GM12891 (cell line): ENCODE measurements around the gene ANO2.
"Not testable (repeated sequence)": the region's sequence is repeated elsewhere in the genome, so short reads cannot be mapped to it uniquely, and the experiment has no call there.

Experiments
- DNase-seq: peaks from one replicate; pipeline ENCODE4 v3.0.0; 2011; ENCODE audit warnings: low spot score; ENCODE audit not compliant: insufficient read length
- FAIRE-seq: peaks from 2 replicates; lab custom pipeline; 2011; peaks lifted over from hg19 to GRCh38; lab: Jason Lieb, UNC
- PAX5 ChIP-seq: IDR thresholded peaks from 2 replicates; pipeline ENCODE4 v1.6.1; 2011; ENCODE audit warnings: low read length, moderate library complexity, mild to moderate bottlenecking; ENCODE audit not compliant: insufficient read depth, severe bottlenecking
- POLR2A ChIP-seq: IDR thresholded peaks from 2 replicates; pipeline ENCODE4 v1.6.1; 2011; ENCODE audit warnings: low read depth, low read length, control low read depth
- POLR2AphosphoS5 ChIP-seq: IDR thresholded peaks from 2 replicates; pipeline ENCODE4 v1.6.1; 2011; ENCODE audit warnings: low read depth, low read length, control low read depth
- POU2F2 ChIP-seq: IDR thresholded peaks from 2 replicates; pipeline ENCODE4 v1.6.1; 2011; ENCODE audit warnings: low read depth, mild to moderate bottlenecking, control low read depth, low read length, moderate library complexity
- SPI1 ChIP-seq: IDR thresholded peaks from 2 replicates; pipeline ENCODE4 v1.6.1; 2011; ENCODE audit warnings: low read depth, low read length, control low read depth
- TAF1 ChIP-seq: IDR thresholded peaks from 2 replicates; pipeline ENCODE4 v1.6.1; 2011; ENCODE audit warnings: low read depth, low read length, control low read depth

Gene ANO2

GRCh38 chr12:5560265-5560664, 384.8 kb downstream of the ANO2 start:
- DNase-seq (no peak), FAIRE-seq (no peak)
- TF ChIP-seq PAX5 (no peak), SPI1 (no peak), POLR2A (no peak), POLR2AphosphoS5 (no peak), TAF1 (no peak), POU2F2 (no peak)

DNA sequence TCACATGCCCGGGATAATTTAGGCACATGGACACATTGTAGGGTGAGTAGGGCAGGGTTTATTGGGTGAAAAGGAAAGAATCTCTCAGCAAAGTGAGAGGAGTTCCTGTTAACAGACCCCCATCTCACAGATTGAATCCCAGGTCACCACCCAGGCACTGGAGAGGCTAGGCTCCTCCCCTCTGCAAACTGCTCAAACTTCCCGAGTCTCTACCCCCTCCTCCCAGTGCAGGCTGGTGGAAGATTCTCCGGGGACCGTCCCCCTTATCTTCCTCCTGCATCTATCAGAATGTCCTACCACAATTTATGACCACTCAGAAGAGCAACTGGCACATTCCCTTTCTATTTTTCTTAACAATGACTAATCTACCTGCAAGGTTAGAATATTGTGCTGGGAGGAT, 387.2 kb downstream of the ANO2 start:
- no peak for DNase-seq
- FAIRE-seq, result no peak
- TF ChIP-seq PAX5, result no peak
- TF ChIP-seq SPI1, result no peak
- TF ChIP-seq POLR2A, result no peak
- TF ChIP-seq POLR2AphosphoS5, result no peak
- TF ChIP-seq TAF1, result no peak
- TF ChIP-seq POU2F2, result no peak

DNA sequence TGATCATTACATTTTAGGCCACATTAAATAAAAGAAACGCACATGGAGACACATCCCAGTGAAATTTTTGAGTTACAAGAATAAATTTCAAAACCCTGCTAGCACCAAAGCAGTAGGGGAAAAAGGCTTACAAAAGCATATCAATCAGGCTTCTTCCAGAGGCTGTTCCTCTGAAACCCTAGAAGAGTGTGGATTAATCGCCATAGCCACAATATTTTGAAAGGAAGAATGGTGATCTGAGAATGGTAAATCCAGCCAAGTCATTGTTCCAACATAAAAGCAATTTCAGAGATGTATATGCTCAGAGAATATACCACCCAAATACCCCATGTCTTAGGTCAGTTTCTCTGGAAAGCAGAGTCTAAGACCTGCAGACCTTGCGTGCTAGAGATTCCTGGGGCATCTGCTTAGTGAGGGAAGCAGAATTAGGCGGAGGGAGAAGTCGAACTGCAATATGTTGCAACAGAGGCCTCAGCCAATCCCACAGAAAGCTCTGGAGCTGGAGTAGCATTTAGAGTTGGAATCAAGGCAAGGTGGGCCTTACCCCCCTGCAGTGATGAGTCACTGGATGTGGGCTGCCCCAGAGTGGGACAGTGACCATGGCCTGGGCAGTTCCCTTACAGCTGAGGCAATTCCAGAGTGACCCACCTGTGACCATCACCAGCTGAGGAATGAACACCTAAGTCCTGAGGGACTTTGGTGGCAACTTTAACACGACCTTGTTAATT, 387.9 kb downstream of the ANO2 start:
- FAIRE-seq (no peak), DNase-seq (no peak)
- TF ChIP-seq POU2F2 (no peak), POLR2A (no peak), SPI1 (no peak), TAF1 (no peak), POLR2AphosphoS5 (no peak), PAX5 (no peak)

DNA sequence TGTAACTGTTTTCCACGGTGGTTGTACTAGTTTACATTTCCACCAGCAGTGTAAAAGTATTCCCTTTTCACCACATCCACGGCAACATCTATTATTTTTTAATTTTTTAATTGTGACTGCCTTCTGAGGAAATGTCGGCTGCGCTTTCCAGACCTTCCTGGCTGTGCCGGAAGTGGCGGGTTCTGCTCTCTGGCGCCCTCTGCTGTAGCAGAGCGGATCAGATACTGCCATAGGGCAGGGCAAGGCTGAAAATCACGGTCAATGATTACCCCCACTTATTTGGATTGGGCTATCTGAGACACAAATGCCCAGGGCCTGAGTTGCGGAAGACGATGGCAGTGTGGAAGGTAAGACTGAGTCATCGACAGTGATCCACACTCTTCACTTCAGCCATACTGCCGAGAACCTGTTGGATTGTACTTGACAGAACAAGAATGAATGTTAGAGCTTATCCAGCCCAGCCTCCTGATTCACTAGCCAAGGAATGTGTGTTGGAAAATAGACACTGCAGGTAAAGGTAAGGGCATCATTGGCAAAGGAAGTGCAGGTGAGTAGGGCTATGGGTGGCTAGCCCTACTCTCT, 388.9 kb downstream of the ANO2 start:
- peak; percentile 18 for DNase-seq
- no peak for TF ChIP-seq POLR2AphosphoS5
- no peak for TF ChIP-seq PAX5
- no peak for TF ChIP-seq SPI1
- no peak for TF ChIP-seq POU2F2
- TF ChIP-seq TAF1, result no peak
- TF ChIP-seq POLR2A, result no peak
- no peak for FAIRE-seq

- no peak for DNase-seq
- TF ChIP-seq TAF1, result no peak
- no peak for FAIRE-seq
Observed at GRCh38 chr12:5554711-5555110, 390.3 kb downstream of the ANO2 start.

DNA sequence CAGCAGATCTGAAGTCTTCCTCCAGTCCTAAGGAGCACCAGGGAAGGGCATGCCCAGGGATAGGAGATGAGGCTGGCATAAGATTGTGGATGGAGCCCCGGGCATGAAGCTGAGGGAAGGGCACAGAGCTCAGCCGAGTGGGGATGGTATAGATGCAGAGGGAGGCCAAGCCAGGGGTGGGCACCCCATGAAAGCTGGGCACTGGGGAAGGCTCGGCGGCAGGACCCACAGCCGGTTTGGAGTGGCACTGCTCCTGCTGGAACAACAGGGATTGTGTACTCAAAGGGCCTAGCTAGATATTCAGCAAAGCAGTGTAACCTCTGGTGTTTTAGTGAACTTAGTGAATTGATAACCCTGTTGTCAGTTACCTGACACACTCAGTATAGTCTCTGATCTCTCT, 396.0 kb downstream of the ANO2 start:
- TF ChIP-seq SPI1 (no peak), PAX5 (no peak), POU2F2 (no peak), POLR2A (no peak), TAF1 (no peak), POLR2AphosphoS5 (no peak)
- FAIRE-seq, result no peak
- no peak for DNase-seq

DNA sequence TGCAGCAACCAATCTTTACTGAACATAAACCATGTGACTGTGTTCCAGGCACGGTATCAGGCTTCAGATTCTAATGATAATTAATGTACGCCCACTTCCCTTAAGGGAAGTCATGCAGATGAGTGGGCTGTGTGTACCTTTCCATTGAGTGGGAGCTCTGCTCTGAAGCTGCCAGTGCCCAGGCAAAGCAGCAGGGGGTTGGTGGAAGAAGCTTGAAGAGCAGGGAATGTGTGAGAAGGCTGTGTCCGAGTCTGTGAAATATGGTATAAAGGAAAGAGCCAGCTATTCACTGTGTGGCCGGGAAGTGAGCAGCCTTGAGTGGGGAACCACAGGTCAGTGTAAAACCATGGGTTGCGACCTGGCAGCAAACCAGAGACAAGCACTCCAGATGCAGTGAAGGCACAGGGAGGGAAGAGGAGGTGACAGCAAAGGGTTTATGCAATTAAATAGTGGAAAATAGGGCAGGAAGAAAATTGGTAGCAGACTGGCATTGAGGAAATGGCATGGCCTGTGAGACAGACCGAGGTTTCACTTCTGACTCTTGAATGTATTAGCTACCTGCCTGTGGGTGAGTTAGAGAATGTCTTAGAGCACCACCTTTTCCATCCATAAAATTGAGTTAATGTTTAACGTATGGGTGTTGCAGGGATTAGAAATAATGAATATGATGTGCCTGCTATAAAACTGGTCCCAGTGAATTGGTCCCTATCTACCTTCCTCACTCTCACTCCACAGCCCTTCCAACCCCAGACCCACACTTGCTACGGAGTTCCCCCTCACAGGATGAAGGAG, 396.7 kb downstream of the ANO2 start:
- DNase-seq (no peak), FAIRE-seq (no peak)
- TF ChIP-seq POU2F2, result no peak
- no peak for TF ChIP-seq POLR2AphosphoS5
- no peak for TF ChIP-seq SPI1
- no peak for TF ChIP-seq PAX5
- TF ChIP-seq POLR2A, result no peak
- TF ChIP-seq TAF1, result no peak

DNA sequence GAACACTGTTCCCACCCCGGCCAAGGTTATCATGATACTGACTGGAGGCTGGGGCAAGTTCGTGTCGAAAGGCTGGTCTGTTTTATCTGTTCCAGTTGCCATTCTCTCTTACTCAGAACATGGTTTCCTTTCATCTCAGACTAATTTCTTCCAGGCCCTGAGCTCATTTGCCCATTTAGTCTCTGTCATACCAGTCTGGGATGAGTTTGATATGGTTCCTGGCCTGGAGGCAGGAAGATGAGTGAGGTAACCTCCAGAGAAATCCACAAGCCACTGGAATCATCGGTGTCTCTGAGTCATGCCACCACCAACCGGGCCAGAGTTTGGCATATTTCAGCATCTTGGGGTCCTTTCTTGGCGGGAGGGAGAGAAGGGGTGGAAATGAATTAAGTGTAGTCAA, 398.4 kb downstream of the ANO2 start:
- no peak for FAIRE-seq
- DNase-seq, result no peak
- TF ChIP-seq POU2F2 (no peak), POLR2A (no peak), TAF1 (no peak)

DNA sequence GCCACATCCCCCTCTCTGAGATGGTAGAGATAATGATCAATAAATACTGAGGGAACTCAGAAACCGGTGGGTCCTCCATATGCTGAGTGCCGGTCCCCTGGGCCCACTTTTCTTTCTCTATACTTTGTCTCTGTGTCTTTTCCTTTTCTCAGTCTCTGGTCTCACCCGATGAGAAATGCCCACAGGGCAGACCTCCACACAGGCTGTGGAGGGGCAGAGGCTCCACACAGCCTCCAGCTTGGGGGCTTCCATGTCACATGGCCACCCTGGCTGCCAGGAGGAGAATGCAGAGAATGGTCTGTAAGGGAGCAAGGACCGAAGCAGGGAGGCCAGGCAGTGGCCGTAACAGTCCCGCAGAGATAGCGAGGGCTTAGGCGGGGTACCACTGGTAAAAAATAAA, 407.3 kb downstream of the ANO2 start:
- no peak for DNase-seq
- no peak for TF ChIP-seq POU2F2
- no peak for FAIRE-seq

- not testable (repeated sequence) for FAIRE-seq, DNase-seq
Observed at GRCh38 chr12:5537026-5537615, 407.9 kb downstream of the ANO2 start.
